DMS153 treated with DMSO at 0.1 percent for 48 hours (cell line): ENCODE measurements around the gene ARHGAP4.

Experiments used
- DNase-seq: peaks from one replicate; lab custom pipeline; 2025; ENCODE audit not compliant: unreplicated experiment; lab: John Stamatoyannopoulos, UW

The ARHGAP4 gene

GRCh38 chrX:153925739-153926551, at the start of gene ARHGAP4:
Gene ARHGAP4, minus strand, starts transcription at chrX:153926264. Its CDS starts 62 bp downstream, at chrX:153926202.
- DNase-seq = no peak

GRCh38 chrX:153974726-153975286, 48.7 kb upstream of the ARHGAP4 start:
- no peak for DNase-seq

GRCh38 chrX:153974003-153974725, 48.1 kb upstream of the ARHGAP4 start:
- no peak for DNase-seq

GRCh38 chrX:153973127-153974002, 47.3 kb upstream of the ARHGAP4 start:
- DNase-seq = peak; percentile 43

- DNase-seq = peak; percentile 90
Observed at GRCh38 chrX:153972368-153973126, 46.5 kb upstream of the ARHGAP4 start, which contains the start of gene TMEM187. Gene TMEM187, plus strand, starts transcription at chrX:153972754. Its CDS starts 9,309 bp downstream, at chrX:153982063.

GRCh38 chrX:153971450-153972367, 45.6 kb upstream of the ARHGAP4 start, which contains the start of gene HCFC1:
Gene HCFC1, minus strand, starts transcription at chrX:153971818. Its CDS starts 978 bp downstream, at chrX:153970840.
- peak; percentile 92 for DNase-seq

- peak; percentile 64 for DNase-seq
Observed at GRCh38 chrX:153971124-153971449, 45.0 kb upstream of the ARHGAP4 start.

- DNase-seq = peak; percentile 42
Observed at GRCh38 chrX:153970357-153971123, 44.5 kb upstream of the ARHGAP4 start.

GRCh38 chrX:153969904-153970356, 43.9 kb upstream of the ARHGAP4 start:
- DNase-seq = no peak

GRCh38 chrX:153969125-153969903, 43.2 kb upstream of the ARHGAP4 start:
- DNase-seq = no peak

GRCh38 chrX:153968754-153969124, 42.7 kb upstream of the ARHGAP4 start:
- no peak for DNase-seq

- DNase-seq = no peak
Observed at GRCh38 chrX:153968255-153968654, 42.2 kb upstream of the ARHGAP4 start.

GRCh38 chrX:153967536-153968224, 41.6 kb upstream of the ARHGAP4 start:
- no peak for DNase-seq

GRCh38 chrX:153966841-153967535, 40.9 kb upstream of the ARHGAP4 start:
- no peak for DNase-seq

- DNase-seq = no peak
Observed at GRCh38 chrX:153966283-153966688, 40.2 kb upstream of the ARHGAP4 start.

GRCh38 chrX:153965406-153965805, 39.3 kb upstream of the ARHGAP4 start:
- DNase-seq = no peak
